Motor neuron (in vitro differentiated cells): ENCODE data around the gene DVL2. TPM values are rescaled to one million over a fixed set of nuclear protein-coding genes. Genes with fewer than 3 reads are reported as not detected.
A peak's percentile ranks its signal among the peaks of the same experiment; 100 is the strongest.

Experiments
- ATAC-seq, 8 experiments: fragments of 200-7000 bp; cut with Tn5 transposase; replicated peaks in 6 of 8; 2 replicates each; pipeline ENCODE4 v1.8.0; 2021; ENCODE audit warnings: mild to moderate bottlenecking in 8 of 8, moderate library complexity in 8 of 8
- H3K27ac ChIP-seq, 2 donors: fragments of 250-450 bp; sonication (Bioruptor Pico); 2 replicates each; pipeline ENCODE4 v1.9.0; 2021; ENCODE audit warnings: antibody characterized with exemption in 2 of 2, mild to moderate bottlenecking in 2 of 2, moderate library complexity in 1 of 2
- H3K4me1 ChIP-seq, 2 donors: fragments of 250-450 bp; sonication (Bioruptor Pico); replicated peaks in 1 of 2; 2 replicates each; pipeline ENCODE4 v1.6.1; 2021; ENCODE audit warnings: antibody characterized with exemption in 2 of 2, mild to moderate bottlenecking in 2 of 2, moderate library complexity in 1 of 2
- H3K4me3 ChIP-seq, 5 donors: fragments of 250-450 bp; sonication (Bioruptor Pico); 2 replicates each; pipeline ENCODE4 v1.9.0; 2021; ENCODE audit warnings: antibody characterized with exemption in 5 of 5, mild to moderate bottlenecking in 5 of 5, moderate library complexity in 4 of 5
- WGBS, 10 experiments: fragments of 450-650 bp; shearing (Covaris generic); methylation state at CpG; one replicate each; pipeline ENCODE4 v1.0.0; 2022; 5-methylcytosine and 5-hydroxymethylcytosine counted together
- in situ Hi-C, 9 experiments: fragments of 400-800 bp; cut with MboI; loops; one replicate each; pipeline ENCODE4 v1.15.0; 2021; ENCODE audit warnings: low sequenced_read_pairs in 9 of 9, low pct_unique_long_range_greater_than_20kb in 2 of 9; ENCODE audit not compliant: unreplicated experiment in 9 of 9
- total RNA-seq, 8 experiments: library from RNA; unstranded; fragments of 300-600 nt; gene quantifications; 2 replicates each; pipeline versions ENCODE4 v1.2.3 to v1.2.4, GENCODE V29; 2022

The DVL2 gene
- total RNA-seq, 8 experiments from 2014 or later: 31.3 to 63.1 (median 40.6) TPM

GRCh38 chr17:7219229-7219811 lies 15.0 kb downstream of the DVL2 start:
- peaks cover 14 to 25% of the 10 kb centered on the region in 2 donors for H3K4me1 ChIP-seq
- H3K4me3 ChIP-seq: peak overlapping the region; percentile 72 to 91 (median 78)
- ATAC-seq: no peak
- H3K27ac ChIP-seq: peak overlapping the region in 1 of 2 donors; percentile 77
- in situ Hi-C loops: no loop called here
- WGBS, 10 experiments: 0 to 100% (median 36%) methylated on average over 1 to 7 of the region's 12 CpGs; no CpG with 5 or more reads in 2 of the 10 experiments

- H3K4me1 ChIP-seq: peaks cover 14 to 25% of the 10 kb centered on the region in 2 donors
- H3K27ac ChIP-seq: no peak overlapping the region
- no peak for ATAC-seq
- WGBS, 10 experiments: 0 to 82% methylated on average over 1 to 4 of the region's 6 CpGs; no CpG with 5 or more reads in 8 of the 10 experiments
- in situ Hi-C loops: no loop called here
- H3K4me3 ChIP-seq: no peak overlapping the region
Measured at GRCh38 chr17:7218758-7219157, 15.6 kb downstream of the DVL2 start.

GRCh38 chr17:7218166-7218565 lies 16.2 kb downstream of the DVL2 start:
- H3K4me1 ChIP-seq: peaks cover 19 to 30% of the 10 kb centered on the region in 2 donors
- ATAC-seq: no peak
- 0 to 100% (median 50%) methylated on average over 1 of the region's 6 CpGs; no CpG with 5 or more reads in 6 of the 10 experiments for WGBS, 10 experiments
- H3K27ac ChIP-seq: peak overlapping the region; percentile 71 to 75
- in situ Hi-C loops: no loop called here
- peak overlapping the region; percentile 40 to 62 (median 56) for H3K4me3 ChIP-seq

GRCh38 chr17:7217113-7217987 lies 17.0 kb downstream of the DVL2 start:
- in situ Hi-C loops: no loop called here
- 0 to 20% methylated on average over 1 to 2 of the region's 32 CpGs; no CpG with 5 or more reads in 8 of the 10 experiments for WGBS, 10 experiments
- peaks cover 26 to 35% of the 10 kb centered on the region in 2 donors for H3K4me1 ChIP-seq

GRCh38 chr17:7216242-7217112 lies 17.8 kb downstream of the DVL2 start:
- Histone ChIP-seq H3K27ac (peak overlapping the region; percentile 46 to 69), H3K4me3 (peak overlapping the region; percentile 53 to 62 (median 56)), H3K4me1 (peaks cover 33 to 41% of the 10 kb centered on the region in 2 donors)
- ATAC-seq: no peak
- in situ Hi-C loops: no loop called here
- WGBS, 10 experiments: 0% methylated on average over 1 of the region's 7 CpGs; no CpG with 5 or more reads in 8 of the 10 experiments

More at GRCh38 chr17:7217113-7217987, 17.0 kb downstream of the DVL2 start:
- Histone ChIP-seq H3K4me3 (peak overlapping the region; percentile 53 to 62 (median 56)), H3K27ac (peak overlapping the region; percentile 71 to 75)
- no peak for ATAC-seq

- Histone ChIP-seq H3K4me1 (peaks cover 34 to 41% of the 10 kb centered on the region in 2 donors), H3K27ac (peak overlapping the region; percentile 80 to 88), H3K4me3 (peak overlapping the region; percentile 53 to 62 (median 56))
- ATAC-seq: no peak
- 0% methylated on average over 1 of the region's 10 CpGs; no CpG with 5 or more reads in 9 of the 10 experiments for WGBS, 10 experiments
- in situ Hi-C loops: no loop called here
Measured at GRCh38 chr17:7215652-7216180, 18.6 kb downstream of the DVL2 start.

- H3K27ac ChIP-seq: peak overlapping the region; percentile 80 to 88
- 0% methylated on average over 1 to 5 of the region's 9 CpGs; no CpG with 5 or more reads in 4 of the 10 experiments for WGBS, 10 experiments
- H3K4me1 ChIP-seq: peaks cover 29 to 37% of the 10 kb centered on the region in 2 donors
- in situ Hi-C loops: no loop called here
- peak overlapping the region; percentile 53 to 62 (median 56) for H3K4me3 ChIP-seq
- ATAC-seq: peak in 4 of 8 experiments; percentile 0 to 1 (median 0)
Measured at GRCh38 chr17:7215136-7215638, 19.1 kb downstream of the DVL2 start.

GRCh38 chr17:7214300-7215135 lies 19.8 kb downstream of the DVL2 start:
- in situ Hi-C loops: no loop called here
- 0% methylated on average over 1 to 2 of the region's 45 CpGs; no CpG with 5 or more reads in 6 of the 10 experiments for WGBS, 10 experiments
- Histone ChIP-seq H3K4me1 (peaks cover 29 to 36% of the 10 kb centered on the region in 2 donors), H3K4me3 (peak overlapping the region; percentile 53 to 62 (median 56)), H3K27ac (peak overlapping the region; percentile 96 to 98)
- ATAC-seq: peak; percentile 72 to 81 (median 76)

GRCh38 chr17:7213895-7214299 lies 20.4 kb downstream of the DVL2 start:
- peak overlapping the region; percentile 96 to 98 for H3K27ac ChIP-seq
- 0 to 4% (median 0%) methylated on average over 1 to 10 of the region's 15 CpGs; no CpG with 5 or more reads in 4 of the 10 experiments for WGBS, 10 experiments
- peaks cover 30 to 34% of the 10 kb centered on the region in 2 donors for H3K4me1 ChIP-seq
- in situ Hi-C loops: no loop called here
- H3K4me3 ChIP-seq: peak overlapping the region; percentile 53 to 62 (median 56)
- peak; percentile 6 to 49 (median 32) for ATAC-seq

GRCh38 chr17:7211491-7212273 lies 22.6 kb downstream of the DVL2 start:
- H3K4me1 ChIP-seq: peaks cover 45% of the 10 kb centered on the region in 2 donors
- H3K27ac ChIP-seq: no peak overlapping the region
- ATAC-seq: no peak
- in situ Hi-C loops: no loop called here
- 0 to 43% (median 24%) methylated on average over 1 to 6 of the region's 37 CpGs; no CpG with 5 or more reads in 6 of the 10 experiments for WGBS, 10 experiments
- H3K4me3 ChIP-seq: peak overlapping the region in 4 of 5 donors; percentile 9 to 25 (median 18)
